Inferior parietal cortex (tissue), 1 donor: Measurements from ENCODE around the gene CTNND2.

ENCODE experiments used
- DNase-seq: peaks from one replicate; pipeline ENCODE4 v3.0.0-alpha.2; 2016; ENCODE audit errors: extremely low spot score

CTNND2 gene

DNA sequence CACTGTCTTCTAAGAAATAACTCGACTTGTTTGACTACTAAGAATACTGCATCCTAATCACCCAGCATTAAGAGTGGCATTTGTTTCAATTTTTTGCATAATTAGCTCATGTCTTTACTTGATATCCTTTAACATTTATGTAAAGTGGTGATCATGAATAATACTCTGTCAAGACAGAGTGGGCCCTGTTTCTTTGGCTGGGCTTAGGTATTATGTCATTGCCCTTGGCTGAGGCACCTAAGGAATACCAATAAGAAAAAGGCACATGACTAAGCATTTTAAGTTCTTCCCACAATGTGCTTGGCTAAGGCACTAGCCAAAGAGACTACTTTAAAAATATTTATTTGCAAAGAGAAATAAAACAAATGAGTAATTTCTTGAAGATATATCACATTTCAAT is 308.1 kb downstream of the CTNND2 start:
- DNase-seq: peak; percentile 51

DNA sequence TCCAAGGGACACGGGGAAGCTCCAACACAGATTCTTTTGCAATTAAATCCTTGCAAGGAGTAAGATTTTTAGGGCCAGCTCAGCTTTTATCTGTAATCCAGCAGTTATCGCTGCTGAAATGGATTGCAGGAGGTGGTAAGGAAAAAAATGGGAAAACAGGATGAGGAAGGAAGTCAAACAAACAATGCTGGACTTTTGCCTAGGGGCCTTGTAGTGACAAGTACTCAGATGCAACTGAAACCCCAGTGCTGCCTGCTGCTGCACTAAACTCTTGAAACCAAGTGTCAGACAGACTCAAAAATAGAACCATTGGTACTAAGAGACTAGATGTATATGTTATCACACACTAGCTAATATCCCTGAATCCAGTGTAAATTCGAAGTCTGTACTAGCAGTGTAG is 309.2 kb downstream of the CTNND2 start:
- DNase-seq: peak; percentile 78

GRCh38 chr5:11594021-11594420 is 310.2 kb downstream of the CTNND2 start:
- no peak for DNase-seq

GRCh38 chr5:11590475-11590874 is 313.8 kb downstream of the CTNND2 start:
- DNase-seq: no peak

DNA sequence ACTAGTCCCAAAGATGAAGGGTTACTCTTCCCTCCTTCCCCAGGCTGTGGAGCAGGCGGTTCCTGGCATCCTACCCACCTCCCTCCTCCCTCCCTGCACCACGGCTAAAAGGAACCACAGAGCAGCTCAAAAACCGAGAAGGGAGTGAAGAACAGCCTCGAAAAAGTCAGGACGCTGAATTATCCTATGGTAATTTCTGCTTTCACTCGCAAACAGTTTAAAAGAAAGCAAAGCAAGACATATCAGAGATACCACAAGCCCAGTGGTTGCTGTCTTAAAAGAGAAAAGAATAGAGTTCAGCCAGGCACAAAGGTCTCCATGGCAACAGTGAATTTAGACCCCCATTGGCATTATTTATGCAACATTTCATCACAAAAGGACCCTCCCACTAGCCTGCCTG is 315.4 kb downstream of the CTNND2 start:
- DNase-seq: peak; percentile 75

DNA sequence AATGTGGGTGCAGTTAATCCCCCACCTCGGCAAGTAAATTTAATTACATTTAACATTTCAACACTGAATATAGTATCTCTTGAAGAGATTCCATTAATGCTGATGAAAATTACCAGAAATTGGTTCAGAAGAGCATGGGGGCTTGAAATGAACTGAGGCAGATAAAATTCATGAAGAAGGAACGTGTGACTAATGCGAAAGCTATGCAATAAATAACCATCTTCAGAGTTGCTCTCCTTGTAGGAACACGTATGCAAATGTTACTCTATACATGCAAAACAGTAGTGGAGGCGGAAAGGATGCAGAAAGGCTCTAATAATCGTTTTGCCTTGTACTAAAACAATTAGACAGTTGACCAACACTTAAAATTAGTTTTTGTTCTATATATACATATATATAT is 320.2 kb downstream of the CTNND2 start:
- no peak for DNase-seq

GRCh38 chr5:11579351-11579750 is 324.9 kb downstream of the CTNND2 start:
- DNase-seq: no peak

DNA sequence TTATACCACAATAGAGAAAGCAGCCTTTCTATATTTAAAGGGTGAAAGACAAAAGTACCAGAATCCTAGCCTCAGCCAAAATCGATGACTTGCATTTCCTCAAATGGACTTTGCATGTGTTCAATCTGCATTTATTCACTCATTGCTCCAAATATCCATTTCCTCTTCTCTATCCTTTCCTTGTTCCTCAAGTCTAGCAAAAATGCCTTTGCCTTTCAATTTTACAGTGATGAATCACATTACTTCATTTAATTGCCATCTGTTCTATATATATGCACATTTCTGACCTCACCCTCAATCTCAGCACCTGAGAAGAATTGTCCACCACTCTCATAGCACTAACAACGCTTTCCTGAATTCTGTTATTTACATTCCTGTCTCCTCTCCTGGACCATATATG is 329.5 kb downstream of the CTNND2 start:
- DNase-seq: no peak

- DNase-seq: no peak
Measured at GRCh38 chr5:11573140-11573992, 330.9 kb downstream of the CTNND2 start.

DNA sequence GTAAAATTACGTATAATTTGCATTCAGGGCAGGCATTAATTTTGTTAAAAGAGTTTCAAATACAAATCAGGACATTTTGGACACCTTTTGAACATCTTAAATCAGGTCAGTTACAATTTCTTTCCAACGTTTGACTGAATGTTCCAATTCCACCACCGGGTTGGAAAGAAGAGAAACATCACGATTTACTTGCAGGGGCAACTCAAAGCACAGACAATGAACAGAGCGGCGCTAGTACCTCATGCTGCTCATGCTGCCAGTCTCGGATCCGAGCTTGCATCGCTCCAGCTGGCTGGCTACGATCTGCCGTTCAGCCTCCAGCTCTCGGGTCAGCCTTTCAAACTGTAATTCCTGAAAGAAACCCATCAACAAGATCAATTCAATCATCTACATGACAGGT is 339.5 kb downstream of the CTNND2 start:
- peak; percentile 83 for DNase-seq

DNA sequence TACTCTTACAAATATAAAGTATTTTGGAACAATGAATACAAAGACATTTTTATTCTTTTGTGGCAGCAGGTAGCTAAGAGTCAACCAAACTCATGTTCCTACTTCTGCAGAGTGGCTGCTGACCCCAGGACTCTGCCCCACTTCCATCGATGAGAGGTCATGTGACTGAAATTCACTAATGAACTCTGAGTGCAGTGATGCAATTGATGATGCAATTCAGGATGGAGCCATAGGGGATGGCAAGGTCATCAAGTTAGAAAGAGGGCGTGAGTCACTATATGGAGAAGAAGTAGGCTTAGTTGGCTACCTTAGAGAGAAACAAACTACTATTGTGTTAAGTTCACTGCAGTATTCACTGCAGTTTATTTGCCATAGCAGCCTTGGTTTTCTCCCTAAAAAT is 340.4 kb downstream of the CTNND2 start:
- no peak for DNase-seq

DNA sequence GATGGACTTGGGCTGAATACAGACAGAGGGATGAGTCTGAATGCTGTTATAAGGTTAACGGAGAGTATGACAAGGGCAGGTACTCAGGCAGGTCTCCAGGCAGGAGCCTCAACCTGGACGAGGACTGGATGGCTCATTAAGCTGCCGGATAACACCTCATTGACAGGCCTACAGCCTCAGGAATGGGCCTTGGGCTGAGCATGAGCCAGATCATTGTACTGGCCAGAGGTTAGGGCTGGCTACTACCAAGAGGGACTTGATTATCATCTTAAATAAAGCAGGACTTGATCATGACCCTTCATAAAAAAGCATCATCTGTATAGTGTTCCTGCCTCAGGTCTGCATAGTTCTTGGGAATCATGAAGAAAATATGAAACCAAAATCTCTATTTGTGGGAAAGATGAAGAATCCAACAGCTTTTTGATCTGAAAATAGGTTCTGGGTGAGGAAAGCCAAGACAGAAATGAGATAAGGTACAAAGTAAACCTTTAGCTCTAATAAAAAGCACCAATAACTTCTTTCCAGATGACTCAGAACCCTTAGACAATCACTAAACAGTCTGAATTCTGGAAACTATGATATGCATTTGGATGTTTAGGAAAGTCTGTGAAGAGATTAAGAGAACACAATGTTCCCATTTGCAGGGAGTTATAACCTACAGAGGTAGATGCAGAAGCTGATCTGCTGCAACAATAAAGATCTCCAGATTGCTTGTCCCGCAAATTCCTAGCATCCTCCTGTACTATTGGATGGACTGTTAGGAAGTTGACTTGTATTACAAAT is 343.1 kb downstream of the CTNND2 start:
- no peak for DNase-seq

DNA sequence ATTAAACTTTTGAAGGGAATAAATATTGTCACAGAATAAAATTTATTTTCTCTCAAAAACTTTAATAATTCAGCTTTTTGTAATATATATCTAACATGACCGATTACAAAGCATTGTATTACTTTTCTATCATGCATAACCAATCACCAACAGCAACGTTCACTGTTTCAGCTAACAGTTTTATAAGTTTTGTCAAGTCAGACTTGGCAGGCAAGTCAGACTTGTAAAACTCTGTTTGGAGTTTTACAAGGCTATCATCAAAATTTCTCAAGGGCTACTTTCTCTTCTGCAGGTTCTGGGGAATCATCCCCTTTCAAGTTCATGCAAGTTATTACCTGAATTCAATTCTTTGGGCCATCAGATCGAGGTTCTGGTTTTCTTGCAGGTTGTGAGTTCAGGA is 347.2 kb downstream of the CTNND2 start:
- DNase-seq: no peak

DNA sequence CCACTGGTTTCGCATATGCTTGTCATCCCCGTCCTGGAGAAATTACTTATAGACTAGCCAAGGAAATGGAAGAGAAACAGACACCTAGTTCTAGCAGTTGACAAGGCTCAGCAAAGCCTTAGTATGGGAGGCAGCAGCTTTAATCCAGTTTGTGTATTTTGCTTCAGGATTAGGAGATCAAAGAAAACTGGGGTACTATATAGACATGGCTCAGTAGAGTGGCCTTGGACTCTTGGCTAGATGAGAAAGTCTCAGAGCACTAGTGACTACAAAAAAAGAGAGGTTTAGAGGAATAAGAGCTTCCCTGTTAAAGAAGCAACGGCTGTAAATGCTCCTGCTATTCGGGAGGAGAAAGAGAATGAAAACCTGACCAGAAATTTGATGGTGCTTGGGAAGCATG is 349.1 kb downstream of the CTNND2 start:
- DNase-seq: no peak

GRCh38 chr5:11547730-11548129 is 356.5 kb downstream of the CTNND2 start:
- DNase-seq: peak; percentile 47

DNA sequence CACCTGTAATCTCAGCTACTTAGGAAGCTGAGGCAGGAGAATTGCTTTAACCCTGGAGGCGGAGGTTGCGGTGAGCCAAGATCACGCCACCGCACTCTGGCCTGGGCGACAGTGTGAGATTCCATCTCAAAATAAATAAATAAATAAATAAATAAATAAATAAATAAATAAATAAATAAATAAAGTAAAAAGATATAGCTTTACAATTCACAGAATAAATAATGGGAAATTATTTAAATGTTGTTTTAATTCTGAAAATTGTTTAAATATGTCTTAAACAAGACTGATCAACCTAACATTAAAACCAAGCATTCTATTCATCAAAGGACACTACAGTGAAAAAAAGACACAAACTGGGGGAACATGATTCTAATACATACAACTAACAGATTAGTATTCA is 357.1 kb downstream of the CTNND2 start:
- no peak for DNase-seq

DNA sequence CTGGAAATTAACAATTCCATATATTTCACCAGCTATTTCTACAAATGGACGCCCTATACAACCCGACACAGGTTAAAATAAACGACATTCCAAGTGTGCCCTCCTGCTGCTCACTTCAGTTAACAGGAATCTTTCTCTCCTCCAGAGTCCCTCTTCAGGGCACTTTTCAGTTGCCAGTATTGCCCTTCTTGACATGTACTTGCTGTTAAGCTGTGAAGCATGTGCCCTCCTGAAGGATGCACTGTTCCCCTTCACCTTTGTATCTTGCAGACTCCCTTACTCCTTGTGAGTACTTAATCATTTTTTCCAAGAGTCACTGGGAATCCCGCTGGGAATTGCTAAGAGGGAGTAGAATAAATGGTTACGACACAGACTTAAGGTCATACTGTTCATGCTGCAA is 364.1 kb downstream of the CTNND2 start:
- no peak for DNase-seq

- no peak for DNase-seq
Measured at GRCh38 chr5:11531811-11532555, 372.3 kb downstream of the CTNND2 start.

DNA sequence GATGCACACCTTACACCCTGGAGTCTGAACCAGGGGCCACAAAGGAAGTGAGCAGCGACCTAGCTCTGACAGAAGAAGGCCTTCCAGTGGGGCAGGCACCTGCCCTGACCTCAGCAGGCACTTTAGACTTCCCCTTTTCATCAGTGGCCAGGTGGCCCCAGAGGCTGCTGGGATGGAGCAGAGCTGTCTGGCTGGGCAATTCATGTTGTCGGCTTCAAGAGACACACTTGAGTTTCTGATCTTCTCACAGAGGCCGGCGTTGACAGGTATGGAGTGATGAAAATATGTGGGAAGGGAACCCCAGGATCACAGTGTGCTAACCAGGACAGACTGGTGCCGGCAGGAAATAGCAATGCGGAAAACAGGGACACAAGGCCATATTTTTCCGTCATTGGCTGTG is 375.5 kb downstream of the CTNND2 start:
- no peak for DNase-seq

- no peak for DNase-seq
Measured at GRCh38 chr5:11527652-11528349, 376.4 kb downstream of the CTNND2 start.

GRCh38 chr5:11525020-11525419 is 379.2 kb downstream of the CTNND2 start:
- DNase-seq: no peak

- DNase-seq: peak; percentile 86
Measured at GRCh38 chr5:11524188-11524587, 380.1 kb downstream of the CTNND2 start.
